Fibroblast of skin of back (primary cell): ENCODE measurements around the gene CHKB.

Experiments used
- DNase-seq: peaks from one replicate; pipeline ENCODE4 v3.0.0-alpha.2; 2013

Gene CHKB

DNA sequence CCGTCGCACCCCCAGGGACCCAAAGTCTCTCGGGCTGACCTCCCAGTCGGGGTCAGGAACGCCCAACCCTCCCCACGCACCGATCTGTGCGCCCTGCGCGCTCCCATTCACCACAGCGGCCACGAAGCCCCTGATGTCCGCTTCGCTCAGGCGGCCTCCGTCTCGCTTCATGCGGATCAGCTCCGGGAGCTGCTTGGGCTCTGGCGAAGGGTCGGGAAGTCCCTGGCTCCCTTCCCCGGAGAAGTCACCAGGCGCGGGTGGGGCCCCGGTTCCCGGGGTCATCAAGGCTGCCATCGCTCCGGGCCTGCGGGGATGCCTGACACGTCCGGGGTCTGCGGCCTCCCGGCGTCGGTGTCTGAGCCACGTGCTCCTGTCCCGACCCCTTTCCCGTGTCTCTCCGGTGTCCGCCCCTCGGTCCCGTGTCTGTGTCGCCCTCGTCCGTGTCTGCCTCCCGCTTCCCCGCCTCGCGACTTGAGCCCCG lies 53.2 kb downstream of the CHKB start:
- DNase-seq = no peak
